Heart left ventricle (tissue), 13 donors: ENCODE results near the gene NPIPB12.
"Not testable (repeated sequence)": the region's sequence is repeated elsewhere in the genome, so short reads cannot be mapped to it uniquely, and the experiment has no call there.

Experiments used
- CTCF ChIP-seq, 12 donors: fragments of 200-600 bp; sonication (generic) in 4 of 12; IDR thresholded peaks; one replicate each; pipeline versions ENCODE4 v1.5.0 to v1.8.0; 2018 to 2022; ENCODE audit warnings: antibody characterized with exemption in 12 of 12, mild to moderate bottlenecking in 5 of 12
- POLR2A ChIP-seq, 2 donors: fragments of 450-650 bp; IDR thresholded peaks; one replicate each; pipeline ENCODE4 v1.6.1; 2017; ENCODE audit warnings: antibody characterized with exemption in 2 of 2, mild to moderate bottlenecking in 2 of 2, moderate library complexity in 2 of 2
- donor health status: ischemic (EF 13 %, LVEDD 7.1; RV severe dilation, severe dysfunction).
- donor health status: DM: no; HTN: yes; CAD: no.
- donor health status: DM: no; HTN: no; CAD: no.
- donor health status: ischemic (EF 25% LVEDD 6.9; RV normal size, moderate dysfunction).
- donor health status: ischemic (EF 25% LVEDD 5.7; RV mildly dilated, moderate dysfunction).
- donor health status: ischemic (EF 35%, LVEDD 5.7; RV mildly dilated, moderate dysfunction).
- donor health status: nonischemic (EF 11% LVEDD 7.7; RV severe dilation, severe dysfunction).
- donor health status: DM: yes; HTN: yes; CAD: no.
- donor health status: PGD.
- donor health status: ischemic (EF 29% LVEDD 5.4; RV normal size, mild dysfunction).
- donor health status: nonischemic (EF 23%, LVEDD 6.1; RV moderate dilation, normal function).

GRCh38 chr16:29482276-29482675, 23.9 kb downstream of the NPIPB12 start:
- TF ChIP-seq CTCF, POLR2A (IDR thresholded peaks at IDR 0.05): not testable (repeated sequence)
